Breast epithelium (tissue), 3 donors: ENCODE measurements around the gene LINGO1.

Experiments
- CTCF ChIP-seq, 3 donors: fragments of 450-650 bp; IDR thresholded peaks; one replicate each; pipeline ENCODE4 v1.5.1; 2016 to 2017; ENCODE audit warnings: antibody characterized with exemption in 3 of 3, mild to moderate bottlenecking in 3 of 3, moderate library complexity in 3 of 3
- POLR2A ChIP-seq: fragments of 450-650 bp; IDR thresholded peaks from one replicate; pipeline ENCODE4 v1.6.1; 2016; ENCODE audit warnings: antibody characterized with exemption, mild to moderate bottlenecking, moderate library complexity
- POLR2AphosphoS5 ChIP-seq, 3 donors: sonication (generic); formaldehyde crosslinking; IDR thresholded peaks; one replicate each; pipeline ENCODE4 v1.6.1; 2017; ENCODE audit warnings: antibody characterized with exemption in 3 of 3

- TF ChIP-seq CTCF (IDR thresholded peaks at IDR 0.05) (no peak), POLR2A (no peak), POLR2AphosphoS5 (IDR thresholded peaks at IDR 0.05) (no peak)
Observed at GRCh38 chr15:77681362-77681761, 48.6 kb upstream of the LINGO1 start.
